GM18505 (cell line): ENCODE results near the gene GSG1L2.

ENCODE experiments used
- ATAC-seq: cut with Tn5 transposase; IDR thresholded peaks from one replicate; pipeline ENCODE4 v1.9.1; 2021; ENCODE audit not compliant: unreplicated experiment
- POLR2A ChIP-seq: IDR thresholded peaks from 4 replicates; pipeline ENCODE4 v1.6.1; 2011; ENCODE audit warnings: borderline replicate concordance; ENCODE audit not compliant: insufficient read depth, insufficient read length; ENCODE audit errors: extremely low read depth

Gene GSG1L2

DNA sequence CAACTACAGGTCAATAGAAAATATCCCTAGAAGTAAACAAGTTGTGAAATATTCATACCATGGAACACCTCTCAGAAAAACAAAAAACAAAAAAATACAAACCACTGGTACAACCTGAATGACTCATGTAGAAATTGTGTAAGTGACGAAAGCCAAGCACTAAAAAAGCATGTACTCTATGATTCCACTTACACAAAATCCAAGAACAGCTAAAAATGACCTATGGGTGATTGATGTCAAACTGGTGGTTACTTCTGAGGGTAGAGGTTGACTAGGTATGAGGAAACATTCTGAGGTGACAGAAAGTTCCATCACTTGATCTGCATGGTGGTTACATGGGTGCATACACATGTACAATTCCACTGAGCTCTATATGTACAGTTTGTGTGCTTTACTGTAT lies 61.6 kb downstream of the GSG1L2 start:
- no peak for TF ChIP-seq POLR2A
- no peak for ATAC-seq

DNA sequence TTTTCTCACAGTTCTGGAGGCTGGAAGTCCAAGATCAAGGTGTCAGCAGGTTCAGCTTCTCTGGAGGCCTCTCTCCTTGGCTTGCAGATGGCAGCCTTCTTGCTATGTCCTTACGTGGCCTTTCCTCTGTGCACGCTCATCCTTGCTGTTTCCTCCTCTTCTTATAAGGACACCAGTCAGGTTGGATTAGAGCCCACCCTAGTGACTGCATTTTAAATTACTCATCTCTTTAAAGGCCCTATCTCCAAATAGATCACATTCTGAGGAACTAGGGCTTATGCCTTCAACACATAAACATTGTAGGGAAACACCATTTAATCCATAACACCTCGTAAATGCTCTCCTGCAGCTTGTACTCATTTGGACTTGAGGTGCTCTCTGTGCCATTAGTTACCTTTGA lies 66.8 kb downstream of the GSG1L2 start:
- ATAC-seq = no peak
- no peak for TF ChIP-seq POLR2A
